ENCODE measurements around the gene SMARCA2. TPM values are rescaled to one million over a fixed set of nuclear protein-coding genes. Genes with fewer than 3 reads are reported as not detected.
A peak's percentile ranks its signal among the peaks of the same experiment; 100 is the strongest.

SMARCA2 gene
- total RNA-seq, 6 donors from 2014 or later, result 74.3 to 210 (median 139) TPM

DNA sequence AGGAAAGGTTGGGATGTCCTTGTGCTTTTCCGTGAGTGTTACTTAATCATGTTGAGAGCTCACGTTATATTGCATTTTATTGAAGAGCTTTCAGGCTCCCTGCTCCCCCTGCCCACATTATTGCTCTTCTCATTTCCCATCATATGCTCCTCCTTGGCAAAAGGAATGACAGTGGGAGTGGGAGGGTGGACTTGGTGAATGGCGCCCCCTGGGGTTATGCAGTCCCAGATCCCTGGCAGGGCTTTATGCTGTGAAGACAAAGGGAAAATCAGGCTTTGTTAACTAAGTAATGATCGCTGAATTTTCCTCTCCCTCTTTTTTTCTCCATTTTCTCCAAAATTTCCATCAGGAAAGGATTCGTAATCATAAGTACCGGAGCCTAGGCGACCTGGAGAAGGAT is 166.6 kb downstream of the SMARCA2 start:
- Histone ChIP-seq H3K9me3 (no peaks in the 10 kb centered on the region), H3K27ac (no peak overlapping the region), H3K4me3 (no peak overlapping the region), H3K27me3 (no peaks in the 10 kb centered on the region), H3K4me1 (peaks cover 0 to 4% (median 2%) of the 10 kb centered on the region in 4 donors), H3K36me3 (peaks cover 7 to 41% (median 22%) of the 10 kb centered on the region in 4 donors)
- DNase-seq (peak in 1 of 2 donors; percentile 26), ATAC-seq (ENCODE audit: low FRiP score in 2 of 2) (no peak)
- TF ChIP-seq EP300 (IDR thresholded peaks at IDR 0.05) (no peak), CTCF (IDR thresholded peaks at IDR 0.05) (peak in 3 of 6 experiments; percentile 24 to 32 (median 25))
- 82 to 84% methylated on average over 7 of the region's 7 CpGs for WGBS, 2 donors

- WGBS, 2 donors, result 92 to 93% methylated on average over 14 of the region's 14 CpGs
- Histone ChIP-seq H3K36me3 (peaks cover 8 to 90% (median 39%) of the 10 kb centered on the region in 4 donors), H3K4me3 (no peak overlapping the region), H3K27ac (no peak overlapping the region), H3K9me3 (no peaks in the 10 kb centered on the region), H3K27me3 (no peaks in the 10 kb centered on the region), H3K4me1 (no peaks in the 10 kb centered on the region)
- ATAC-seq (ENCODE audit: low FRiP score in 2 of 2) (no peak), DNase-seq (no peak)
- no peak for TF ChIP-seq EP300 (IDR thresholded peaks at IDR 0.05)
- TF ChIP-seq CTCF (IDR thresholded peaks at IDR 0.05), result no peak
- no peak for TF ChIP-seq POLR2AphosphoS5 (IDR thresholded peaks at IDR 0.05)
- no peak for TF ChIP-seq POLR2A (IDR thresholded peaks at IDR 0.05)
Measured at GRCh38 chr9:2190939-2191608, 175.9 kb downstream of the SMARCA2 start.

- H3K36me3 ChIP-seq, result peaks cover 3 to 86% (median 35%) of the 10 kb centered on the region in 4 donors
- WGBS, 2 donors, result 79 to 83% methylated on average over 4 of the region's 4 CpGs
Measured at GRCh38 chr9:2191609-2191972, 176.4 kb downstream of the SMARCA2 start.

GRCh38 chr9:2192356-2192979 is 177.3 kb downstream of the SMARCA2 start:
- 82 to 84% methylated on average over 5 of the region's 5 CpGs for WGBS, 2 donors
- no peak for ATAC-seq (ENCODE audit: low FRiP score in 2 of 2)
- Histone ChIP-seq H3K27ac (no peak overlapping the region), H3K4me3 (no peak overlapping the region), H3K36me3 (peaks cover 0 to 84% (median 31%) of the 10 kb centered on the region in 4 donors), H3K4me1 (no peaks in the 10 kb centered on the region), H3K9me3 (no peaks in the 10 kb centered on the region), H3K27me3 (no peaks in the 10 kb centered on the region)
- TF ChIP-seq POLR2A (IDR thresholded peaks at IDR 0.05) (no peak), CTCF (IDR thresholded peaks at IDR 0.05) (no peak), EP300 (IDR thresholded peaks at IDR 0.05) (no peak), POLR2AphosphoS5 (IDR thresholded peaks at IDR 0.05) (no peak)
- no peak for DNase-seq

More at GRCh38 chr9:2191609-2191972, 176.4 kb downstream of the SMARCA2 start:
- Histone ChIP-seq H3K4me3 (no peak overlapping the region), H3K9me3 (no peaks in the 10 kb centered on the region), H3K27ac (no peak overlapping the region), H3K27me3 (no peaks in the 10 kb centered on the region), H3K4me1 (no peaks in the 10 kb centered on the region)
- DNase-seq (no peak), ATAC-seq (ENCODE audit: low FRiP score in 2 of 2) (no peak)
- TF ChIP-seq EP300 (IDR thresholded peaks at IDR 0.05), result no peak
- no peak for TF ChIP-seq CTCF (IDR thresholded peaks at IDR 0.05)
- TF ChIP-seq POLR2A (IDR thresholded peaks at IDR 0.05), result no peak
- no peak for TF ChIP-seq POLR2AphosphoS5 (IDR thresholded peaks at IDR 0.05)

Measured in upper lobe of left lung (tissue), 6 donors.